Measurements from ENCODE around the gene GBX1.

GBX1 gene

GRCh38 chr7:151126491-151127137 is 40.9 kb downstream of the GBX1 start:
- DNase-seq (ENCODE audit: low read depth), result no peak

- no peak for DNase-seq (ENCODE audit: low read depth)
Observed at GRCh38 chr7:151125846-151126481, 41.5 kb downstream of the GBX1 start.

GRCh38 chr7:151125470-151125845 is 42.0 kb downstream of the GBX1 start:
- no peak for DNase-seq (ENCODE audit: low read depth)

GRCh38 chr7:151124899-151125399 is 42.5 kb downstream of the GBX1 start:
- no peak for DNase-seq (ENCODE audit: low read depth)

GRCh38 chr7:151124481-151124880 is 43.0 kb downstream of the GBX1 start:
- no peak for DNase-seq (ENCODE audit: low read depth)

GRCh38 chr7:151123822-151124464 is 43.6 kb downstream of the GBX1 start:
- peak; percentile 79 for DNase-seq (ENCODE audit: low read depth)

- no peak for DNase-seq (ENCODE audit: low read depth)
Observed at GRCh38 chr7:151123158-151123821, 44.2 kb downstream of the GBX1 start.

- no peak for DNase-seq (ENCODE audit: low read depth)
Observed at GRCh38 chr7:151122796-151123157, 44.7 kb downstream of the GBX1 start.

- no peak for DNase-seq (ENCODE audit: low read depth)
Observed at GRCh38 chr7:151122276-151122675, 45.2 kb downstream of the GBX1 start.

- no peak for DNase-seq (ENCODE audit: low read depth)
Observed at GRCh38 chr7:151121380-151122170, 45.9 kb downstream of the GBX1 start.

GRCh38 chr7:151120896-151121295 is 46.6 kb downstream of the GBX1 start:
- DNase-seq (ENCODE audit: low read depth), result no peak

- DNase-seq (ENCODE audit: low read depth), result no peak
Observed at GRCh38 chr7:151119902-151120301, 47.6 kb downstream of the GBX1 start.

GRCh38 chr7:151119055-151119415 is 48.5 kb downstream of the GBX1 start:
- no peak for DNase-seq (ENCODE audit: low read depth)

GRCh38 chr7:151118108-151119054 is 49.1 kb downstream of the GBX1 start:
- no peak for DNase-seq (ENCODE audit: low read depth)

- DNase-seq (ENCODE audit: low read depth), result no peak
Observed at GRCh38 chr7:151117565-151117964, 49.9 kb downstream of the GBX1 start.

- DNase-seq (ENCODE audit: low read depth), result no peak
Observed at GRCh38 chr7:151116603-151117440, 50.7 kb downstream of the GBX1 start.

- no peak for DNase-seq (ENCODE audit: low read depth)
Observed at GRCh38 chr7:151115836-151116418, 51.6 kb downstream of the GBX1 start.

- DNase-seq (ENCODE audit: low read depth), result peak; percentile 51
Observed at GRCh38 chr7:151115121-151115835, 52.2 kb downstream of the GBX1 start.

Data from ELR (cell line).